ENCODE measurements around the gene ABLIM3.

The ABLIM3 gene

GRCh38 chr5:149217803-149218155 lies 76.5 kb downstream of the ABLIM3 start:
- no peak for DNase-seq (ENCODE audit: low read depth, low spot score)

DNA sequence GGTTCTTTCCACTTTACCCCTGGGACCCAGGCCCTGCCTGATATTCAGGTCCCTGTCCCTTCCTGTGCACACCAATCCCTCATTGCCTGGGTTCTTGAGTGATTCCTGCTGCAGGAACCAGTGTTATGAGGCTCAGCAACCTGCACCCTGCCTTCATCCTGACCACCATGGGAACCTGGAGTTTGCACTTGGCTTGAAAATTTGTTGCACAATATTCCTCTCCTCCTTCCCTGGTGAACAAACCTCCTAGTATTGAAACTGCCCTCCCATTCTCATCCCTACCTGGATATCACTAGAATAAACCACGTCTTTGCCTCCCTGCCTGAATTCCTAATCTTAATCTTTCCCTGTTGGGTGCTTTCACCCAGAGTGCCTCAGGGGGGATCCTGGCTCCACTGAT lies 78.3 kb downstream of the ABLIM3 start:
- no peak for DNase-seq (ENCODE audit: low read depth, low spot score)

DNA sequence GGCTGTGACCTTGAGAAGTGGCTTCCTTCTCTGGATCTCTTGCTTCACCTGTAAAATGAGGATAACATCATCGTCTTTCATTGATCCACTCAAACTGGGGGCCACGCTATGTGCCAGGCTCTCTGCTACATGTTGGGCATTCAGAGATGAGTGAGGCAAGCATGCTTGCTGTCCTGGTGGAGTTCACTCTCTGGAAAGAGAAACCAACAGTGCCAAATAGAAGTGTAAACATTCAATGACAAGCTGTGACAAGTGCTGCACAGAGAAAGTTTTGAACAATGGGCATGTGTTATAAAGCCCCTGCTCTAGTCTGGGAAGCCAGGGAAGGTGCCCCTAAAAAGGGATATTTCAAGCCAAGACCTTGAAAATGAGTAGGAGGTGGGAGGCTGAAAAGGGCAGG lies 79.5 kb downstream of the ABLIM3 start:
- DNase-seq (ENCODE audit: low read depth, low spot score): no peak

- no peak for DNase-seq (ENCODE audit: low read depth, low spot score)
Observed at GRCh38 chr5:149221326-149221725, 80.0 kb downstream of the ABLIM3 start.

DNA sequence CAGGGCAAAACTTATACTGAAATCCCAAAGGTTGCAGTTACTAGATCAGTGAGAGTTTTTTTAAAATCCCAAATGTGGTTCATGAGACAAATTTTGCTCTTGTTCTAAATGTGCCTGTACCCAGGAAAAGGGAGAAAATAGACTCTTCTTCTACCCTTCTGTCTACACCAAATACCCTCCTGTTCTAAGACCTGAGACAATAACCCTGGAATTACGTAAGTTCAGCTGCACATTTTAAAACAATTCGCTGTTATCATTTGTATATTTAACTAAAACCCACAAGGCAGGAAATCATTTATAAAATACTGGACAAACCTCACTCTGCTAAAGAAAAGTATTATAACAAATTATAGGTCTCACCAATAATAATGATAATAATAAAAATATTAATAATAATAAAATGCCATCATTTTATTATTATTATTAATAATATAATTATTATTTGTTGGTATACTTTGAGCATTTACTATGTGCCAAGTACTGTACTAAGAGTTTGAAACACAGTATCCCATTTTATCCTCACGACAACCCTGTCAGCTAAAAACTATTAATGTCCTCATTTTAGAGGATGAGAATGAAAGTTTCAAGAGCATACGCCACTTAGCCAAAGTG lies 80.5 kb downstream of the ABLIM3 start:
- DNase-seq (ENCODE audit: low read depth, low spot score): no peak

GRCh38 chr5:149223081-149223848 lies 82.0 kb downstream of the ABLIM3 start:
- no peak for DNase-seq (ENCODE audit: low read depth, low spot score)

GRCh38 chr5:149224282-149224681 lies 83.0 kb downstream of the ABLIM3 start:
- DNase-seq (ENCODE audit: low read depth, low spot score): no peak

DNA sequence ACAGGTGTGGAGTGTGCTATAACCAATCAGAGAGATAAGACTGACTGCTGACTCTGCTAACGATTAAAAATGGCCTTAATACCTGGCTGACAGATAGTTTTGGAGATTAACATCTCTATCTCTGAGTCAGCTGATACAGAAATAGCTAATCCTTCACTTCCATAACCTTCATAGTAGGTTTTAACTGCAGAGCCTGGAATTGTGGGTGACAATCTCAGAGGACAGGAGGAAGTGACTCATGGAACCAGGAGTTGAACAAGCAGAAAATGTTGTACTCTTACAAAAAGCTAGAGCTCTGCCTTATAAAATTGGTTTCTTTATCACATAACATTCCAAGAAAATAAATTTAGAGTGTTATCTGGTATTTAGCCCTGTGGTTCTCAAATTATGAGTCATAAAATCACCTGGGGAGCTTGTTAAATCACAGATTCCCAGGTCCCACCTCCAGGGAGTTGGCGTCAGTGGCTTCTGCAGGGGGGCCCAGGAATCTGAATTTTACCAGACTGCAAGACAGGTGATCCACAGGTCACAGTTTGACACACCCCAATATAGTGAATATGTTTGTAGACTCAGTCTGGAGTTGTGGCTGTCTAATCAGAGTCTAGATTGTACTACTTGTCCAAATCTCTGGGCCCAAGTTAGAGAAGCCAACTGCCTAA lies 86.0 kb downstream of the ABLIM3 start:
- DNase-seq (ENCODE audit: low read depth, low spot score): no peak

- DNase-seq (ENCODE audit: low read depth, low spot score): peak; percentile 17
Observed at GRCh38 chr5:149228618-149229297, 87.5 kb downstream of the ABLIM3 start.

DNA sequence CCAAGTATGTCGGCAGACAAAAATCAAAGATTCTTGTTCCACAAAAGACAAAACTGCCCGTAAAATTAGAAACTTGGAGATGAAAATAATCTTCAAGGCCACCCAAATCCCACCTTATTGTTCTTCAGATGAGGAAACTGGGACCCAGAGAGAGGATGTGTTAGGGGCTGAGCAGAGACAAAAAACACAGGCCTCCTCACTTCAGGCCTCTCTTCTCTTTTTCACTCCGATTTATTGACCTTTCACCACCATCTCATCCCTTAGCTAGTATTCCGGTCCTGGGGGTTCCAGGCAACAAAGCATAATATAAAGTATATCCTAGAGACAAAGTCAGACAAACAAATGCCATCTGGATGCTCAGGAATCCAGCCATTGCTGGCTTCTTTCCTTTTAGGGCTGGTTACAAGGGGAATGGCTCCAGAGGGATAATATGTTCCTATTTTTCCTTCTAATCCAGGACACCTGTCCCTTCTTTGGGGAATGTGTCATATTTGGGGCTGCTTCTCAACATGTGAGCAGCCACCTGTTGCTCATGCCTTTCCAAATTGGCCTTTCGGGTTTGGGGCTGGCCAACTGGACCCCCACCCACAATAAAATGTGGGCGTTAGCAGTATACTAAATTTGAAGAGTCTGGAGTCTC lies 88.1 kb downstream of the ABLIM3 start:
- DNase-seq (ENCODE audit: low read depth, low spot score): no peak

- no peak for DNase-seq (ENCODE audit: low read depth, low spot score)
Observed at GRCh38 chr5:149235841-149236240, 94.5 kb downstream of the ABLIM3 start.

GRCh38 chr5:149237662-149238061 lies 96.4 kb downstream of the ABLIM3 start:
- DNase-seq (ENCODE audit: low read depth, low spot score): no peak

GRCh38 chr5:149238540-149238939 lies 97.2 kb downstream of the ABLIM3 start:
- no peak for DNase-seq (ENCODE audit: low read depth, low spot score)

- no peak for DNase-seq (ENCODE audit: low read depth, low spot score)
Observed at GRCh38 chr5:149239917-149240316, 98.6 kb downstream of the ABLIM3 start.

GRCh38 chr5:149240354-149240998 lies 99.2 kb downstream of the ABLIM3 start:
- no peak for DNase-seq (ENCODE audit: low read depth, low spot score)

DNA sequence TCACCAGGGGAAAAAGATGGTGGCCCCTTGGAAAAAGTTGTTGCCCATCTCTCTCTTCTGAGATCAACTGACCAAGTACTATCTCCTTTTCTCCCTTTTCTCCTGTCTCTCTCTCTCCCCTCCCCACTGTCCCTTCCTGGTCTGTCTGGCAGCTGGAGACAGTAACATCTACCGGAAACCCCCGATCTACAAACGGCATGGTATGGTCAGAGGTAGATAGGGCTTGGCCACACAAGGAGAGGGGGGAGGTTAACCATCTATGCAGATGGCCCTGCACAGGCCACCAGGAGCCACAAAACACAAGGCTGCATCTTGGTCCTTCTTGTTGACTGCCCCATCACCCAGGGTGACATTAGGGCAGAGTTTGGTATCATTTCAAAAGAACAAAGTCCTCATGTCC lies 101.0 kb downstream of the ABLIM3 start:
- no peak for DNase-seq (ENCODE audit: low read depth, low spot score)

DNA sequence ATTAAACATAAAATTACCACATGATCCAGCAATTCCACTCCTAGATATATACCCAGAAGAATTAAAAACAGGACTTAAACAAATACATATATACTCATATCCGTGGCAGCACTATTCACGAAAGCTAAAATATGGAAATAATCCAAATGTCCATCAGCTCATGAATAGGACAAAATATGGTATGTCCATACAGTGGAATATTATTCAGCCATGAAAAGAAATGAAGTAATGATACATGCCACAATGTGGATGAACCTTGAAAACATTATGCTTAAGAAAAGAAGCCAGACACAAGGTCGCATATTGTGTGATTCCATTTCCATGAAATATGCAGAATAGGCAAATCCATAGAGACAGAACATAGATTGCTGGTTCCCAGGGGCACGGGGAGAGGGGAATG lies 105.6 kb downstream of the ABLIM3 start:
- DNase-seq (ENCODE audit: low read depth, low spot score): no peak

DNA sequence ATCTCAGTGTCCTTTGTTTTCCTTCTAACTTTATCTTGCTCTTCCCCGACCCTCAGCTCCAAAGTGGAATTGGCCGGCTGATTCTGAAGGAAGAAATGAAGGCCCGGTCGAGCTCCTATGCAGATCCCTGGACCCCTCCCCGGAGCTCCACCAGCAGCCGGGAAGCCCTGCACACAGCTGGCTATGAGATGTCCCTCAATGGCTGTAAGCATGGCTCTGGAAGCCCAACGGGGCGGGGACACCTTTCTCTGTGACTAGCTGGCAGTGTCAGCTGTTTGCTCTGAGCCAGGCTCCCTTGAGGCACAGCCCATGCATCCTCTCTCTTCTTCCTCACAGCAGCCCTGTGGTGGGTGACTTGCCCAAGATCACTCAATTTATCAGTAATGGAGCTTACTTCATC lies 106.4 kb downstream of the ABLIM3 start:
- DNase-seq (ENCODE audit: low read depth, low spot score): no peak

GRCh38 chr5:149251546-149251945 lies 110.3 kb downstream of the ABLIM3 start:
- DNase-seq (ENCODE audit: low read depth, low spot score): no peak

GRCh38 chr5:149254506-149254905 lies 113.2 kb downstream of the ABLIM3 start:
- no peak for DNase-seq (ENCODE audit: low read depth, low spot score)

GRCh38 chr5:149256451-149256850 lies 115.2 kb downstream of the ABLIM3 start:
- DNase-seq (ENCODE audit: low read depth, low spot score): no peak

Data from iPS DF 19.7 (cell line).